Ovary (tissue), 9 donors: ENCODE measurements around the gene TBC1D14. TPM values are rescaled to one million over a fixed set of nuclear protein-coding genes. Genes with fewer than 3 reads are reported as not detected.

Experiments
- DNase-seq, 5 donors: peaks; one replicate each; pipeline ENCODE4 v3.0.0-alpha.2; 2019 to 2020
- H3K27ac ChIP-seq, 2 donors: fragments of 200-600 bp; one replicate each; pipeline versions ENCODE4 v1.5.1 to v1.8.0; 2019 to 2022
- H3K27me3 ChIP-seq: fragments of 200-600 bp; one replicate; pipeline ENCODE4 v1.8.0; 2022
- H3K36me3 ChIP-seq: fragments of 200-600 bp; sonication (generic); one replicate; pipeline ENCODE4 v1.5.1; 2019
- H3K4me1 ChIP-seq: one replicate; pipeline ENCODE4 v1.8.1; 2013; ENCODE audit warnings: mild to moderate bottlenecking, moderate library complexity; ENCODE audit not compliant: insufficient read depth
- H3K4me3 ChIP-seq: fragments of 200-600 bp; sonication (generic); one replicate; pipeline ENCODE4 v1.5.1; 2017
- H3K9me3 ChIP-seq, 2 donors: fragments of 200-600 bp in 1 of 2; sonication (generic) in 1 of 2; one replicate each; pipeline versions ENCODE4 v1.5.1 to v1.8.1; 2013 to 2019; ENCODE audit warnings: mild to moderate bottlenecking in 1 of 2, moderate library complexity in 1 of 2
- EP300 ChIP-seq: sonication (generic); formaldehyde crosslinking; IDR thresholded peaks from one replicate; pipeline ENCODE4 v1.6.1; 2017; ENCODE audit warnings: antibody characterized with exemption
- POLR2A ChIP-seq: fragments of 450-650 bp; IDR thresholded peaks from one replicate; pipeline ENCODE4 v1.6.1; 2017; ENCODE audit warnings: antibody characterized with exemption, mild to moderate bottlenecking, moderate library complexity
- WGBS, 3 donors: extraction: QIAGEN DNeasy Blood & Tissue Kit in 1 of 3; methylation state at CpG; one replicate each; pipeline versions ENCODE4 v1.1.5 to v1.1.7; 2013 to 2017; 5-methylcytosine and 5-hydroxymethylcytosine counted together
- intact Hi-C, 4 donors: fragments of 100-400 bp; cut with DNase I; formaldehyde crosslinking; loops; one replicate each; pipeline versions ENCODE4 v1.11.0 to v1.15.1; 2022 to 2023
- polyA plus RNA-seq, 2 donors: library from polyadenylated mRNA; stranded (reverse); fragments of 200-250 nt in 1 of 2; fragments of 350-450 nt in 1 of 2; fragmentation: Illumina TruSeq in 1 of 2; extraction: RNeasy Lipid Tissue Mini Kit (QIAGEN cat#74804) in 1 of 2; gene quantifications; one replicate each; pipeline ENCODE4 v1.2.3, GENCODE V29; 2013 to 2014
- total RNA-seq, 7 donors: library from RNA; depleted of rRNA in 2 of 7; stranded (reverse); fragments of >200 nt in 2 of 7; fragmentation: NEBNext Ultra II Directional in 3 of 7; extraction: Animal tissue kit (Norgen Biotek cat#: 25700) in 3 of 7; gene quantifications; one replicate each; pipeline versions ENCODE4 v1.1.0 to v1.2.4, GENCODE V29; 2016 to 2023
- TF ChIP-seq, protein P1 (sequence below), 3 donors: fragments of 450-650 bp in 2 of 3; fragments of 200-600 bp in 1 of 3; IDR thresholded peaks; one replicate each; pipeline versions ENCODE4 v1.5.1 to v1.8.0; 2016 to 2022; ENCODE audit warnings: antibody characterized with exemption in 3 of 3, mild to moderate bottlenecking in 1 of 3
- donor health status: DM: no; HTN: no; CAD: no; lungs with moderate emphysema.
- donor health status: DM: no; HTN: no; CAD: no.
- donor health status: Bipolar disorder and iron deficiency.
- donor health status: DM: yes; HTN: yes; CAD: no.
- donor health status: DM: no; HTN: no; CAD: no.
- donor health status: DM: yes; HTN: yes; CAD: no.

Gene TBC1D14
- total and polyA plus RNA-seq, 9 donors: 19.9 to 40.0 (median 34.4) TPM

DNA sequence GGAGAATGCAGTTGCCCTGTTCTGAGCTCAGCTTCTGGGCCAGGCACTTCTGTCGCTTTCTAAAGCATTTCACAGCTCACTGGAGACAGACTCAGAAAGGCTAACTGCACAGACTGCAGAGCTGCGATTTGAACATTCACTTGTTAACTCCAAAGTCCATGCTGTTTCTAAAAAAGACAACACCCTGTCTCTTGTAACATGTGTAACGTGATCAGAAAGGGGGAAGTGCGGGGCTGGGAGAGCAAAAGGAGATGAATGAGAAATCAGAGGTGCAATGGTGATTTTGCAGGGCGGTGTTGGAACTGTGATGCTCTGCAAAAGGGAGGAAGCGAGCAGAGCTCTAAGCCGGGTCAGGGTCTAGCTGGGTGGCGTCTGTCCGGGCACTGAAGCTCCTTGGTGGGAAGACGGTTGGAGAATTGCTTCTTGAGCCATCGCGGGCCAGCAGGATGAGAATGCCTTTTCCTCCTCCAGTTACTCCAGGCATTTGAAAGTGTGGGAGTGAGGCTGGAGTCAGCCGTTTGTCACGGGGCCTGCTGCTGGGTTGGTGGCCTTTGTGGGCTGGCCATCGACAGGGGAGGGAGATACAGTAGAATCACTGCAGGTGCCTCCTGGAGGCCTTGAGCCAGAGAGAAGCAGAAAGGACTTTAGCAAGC, 20.3 kb downstream of the TBC1D14 start:
- H3K9me3 ChIP-seq: no peaks in the 10 kb centered on the region
- H3K36me3 ChIP-seq: no peaks in the 10 kb centered on the region
- intact Hi-C loops: no loop called here
- 33 to 52% (median 46%) methylated on average over 15 of the region's 15 CpGs for WGBS, 3 donors
- no peak overlapping the region for H3K4me3 ChIP-seq
- TF ChIP-seq EP300 (no peak), POLR2A (no peak)
- TF ChIP-seq, protein P1, sequence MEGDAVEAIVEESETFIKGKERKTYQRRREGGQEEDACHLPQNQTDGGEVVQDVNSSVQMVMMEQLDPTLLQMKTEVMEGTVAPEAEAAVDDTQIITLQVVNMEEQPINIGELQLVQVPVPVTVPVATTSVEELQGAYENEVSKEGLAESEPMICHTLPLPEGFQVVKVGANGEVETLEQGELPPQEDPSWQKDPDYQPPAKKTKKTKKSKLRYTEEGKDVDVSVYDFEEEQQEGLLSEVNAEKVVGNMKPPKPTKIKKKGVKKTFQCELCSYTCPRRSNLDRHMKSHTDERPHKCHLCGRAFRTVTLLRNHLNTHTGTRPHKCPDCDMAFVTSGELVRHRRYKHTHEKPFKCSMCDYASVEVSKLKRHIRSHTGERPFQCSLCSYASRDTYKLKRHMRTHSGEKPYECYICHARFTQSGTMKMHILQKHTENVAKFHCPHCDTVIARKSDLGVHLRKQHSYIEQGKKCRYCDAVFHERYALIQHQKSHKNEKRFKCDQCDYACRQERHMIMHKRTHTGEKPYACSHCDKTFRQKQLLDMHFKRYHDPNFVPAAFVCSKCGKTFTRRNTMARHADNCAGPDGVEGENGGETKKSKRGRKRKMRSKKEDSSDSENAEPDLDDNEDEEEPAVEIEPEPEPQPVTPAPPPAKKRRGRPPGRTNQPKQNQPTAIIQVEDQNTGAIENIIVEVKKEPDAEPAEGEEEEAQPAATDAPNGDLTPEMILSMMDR (IDR thresholded peaks at IDR 0.05): no peak
- no peak for DNase-seq
- H3K27me3 ChIP-seq: no peaks in the 10 kb centered on the region
- H3K27ac ChIP-seq: no peak overlapping the region
- peaks cover 3% of the 10 kb centered on the region for H3K4me1 ChIP-seq

DNA sequence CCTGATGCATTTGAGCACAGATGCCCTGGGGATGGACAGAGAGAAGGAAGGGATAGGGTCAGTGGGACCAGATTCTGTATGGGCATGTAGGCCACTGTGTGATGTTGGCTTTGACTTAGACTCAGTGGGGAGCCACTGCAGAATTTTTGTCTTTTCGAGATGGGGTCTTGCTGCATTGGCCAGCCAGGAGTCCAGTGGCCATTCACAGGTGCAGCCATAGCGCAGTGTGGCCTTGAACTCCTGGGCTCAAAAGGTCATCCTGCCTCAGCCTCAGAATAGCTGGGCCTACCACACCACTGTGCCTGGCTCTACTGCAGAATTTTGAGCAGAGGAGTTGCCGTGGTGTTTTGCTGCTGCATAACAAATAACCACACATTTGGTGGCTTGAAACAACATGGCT, 22.8 kb downstream of the TBC1D14 start:
- Histone ChIP-seq H3K27ac (no peak overlapping the region), H3K4me3 (no peak overlapping the region), H3K36me3 (no peaks in the 10 kb centered on the region), H3K4me1 (no peaks in the 10 kb centered on the region), H3K27me3 (no peaks in the 10 kb centered on the region), H3K9me3 (no peaks in the 10 kb centered on the region)
- no peak for DNase-seq
- intact Hi-C loops: no loop called here
- WGBS, 3 donors: 90 to 100% (median 93%) methylated on average over 3 of the region's 3 CpGs
- TF ChIP-seq EP300: no peak
- TF ChIP-seq, protein P1 (IDR thresholded peaks at IDR 0.05): no peak

GRCh38 chr4:6932918-6933317, 23.3 kb downstream of the TBC1D14 start:
- intact Hi-C loops: no loop called here
- Histone ChIP-seq H3K4me3 (no peak overlapping the region), H3K4me1 (no peaks in the 10 kb centered on the region), H3K36me3 (no peaks in the 10 kb centered on the region), H3K9me3 (no peaks in the 10 kb centered on the region), H3K27ac (no peak overlapping the region), H3K27me3 (no peaks in the 10 kb centered on the region)
- TF ChIP-seq EP300 (no peak), POLR2A (no peak)
- TF ChIP-seq, protein P1 (IDR thresholded peaks at IDR 0.05): no peak
- WGBS, 3 donors: 87 to 97% (median 88%) methylated on average over 3 of the region's 3 CpGs
- DNase-seq: no peak

GRCh38 chr4:6933691-6934430, 24.2 kb downstream of the TBC1D14 start:
- Histone ChIP-seq H3K4me3 (no peak overlapping the region), H3K27me3 (no peaks in the 10 kb centered on the region), H3K27ac (no peak overlapping the region), H3K9me3 (no peaks in the 10 kb centered on the region), H3K4me1 (no peaks in the 10 kb centered on the region), H3K36me3 (no peaks in the 10 kb centered on the region)
- DNase-seq: no peak
- TF ChIP-seq POLR2A: no peak
- TF ChIP-seq, protein P1 (IDR thresholded peaks at IDR 0.05): no peak
- no peak for TF ChIP-seq EP300
- 92 to 93% (median 93%) methylated on average over 9 of the region's 9 CpGs for WGBS, 3 donors
- intact Hi-C loops: no loop called here
